OCI-LY7 (cell line): Measurements from ENCODE around the gene ID3. TPM values are rescaled to one million over a fixed set of nuclear protein-coding genes. Genes with fewer than 3 reads are reported as not detected.

Experiments
- BruUV-seq: library from RNA; stranded (reverse); fragments of 400-500 nt; replicated peaks from 2 replicates; lab custom pipeline; 2021; lab: Mats Ljungman, UMichigan
- CTCF ChIA-PET: fragments of 300-600 bp; sonication (Branson Sonifier 250); formaldehyde crosslinking; loops from one replicate; lab custom pipeline; 2022; ENCODE audit warnings: antibody characterized with exemption; ENCODE audit not compliant: unreplicated experiment; lab: Charles Lee
- POLR2A ChIA-PET: fragments of 300-600 bp; sonication (Branson Sonifier 250); formaldehyde crosslinking; loops from one replicate; lab custom pipeline; 2022; ENCODE audit warnings: antibody characterized with exemption; lab: Charles Lee
- DNase-seq: peaks from one replicate; pipeline ENCODE4 v3.0.0-alpha.2; 2015; ENCODE audit warnings: low spot score
- H2AFZ ChIP-seq: fragments of 200-600 bp; sonication (generic), shearing (Covaris generic); 2 replicates; pipeline ENCODE4 v1.6.1; 2014; ENCODE audit warnings: mild to moderate bottlenecking, antibody characterized with exemption, low read length, moderate library complexity
- H3K27ac ChIP-seq: fragments of 200-600 bp; sonication (generic); 2 replicates; pipeline ENCODE4 v1.5.1; 2014; ENCODE audit warnings: mixed run types, low read depth, mild to moderate bottlenecking, moderate library complexity, low read length, inconsistent platforms; ENCODE audit not compliant: poor library complexity, severe bottlenecking
- H3K36me3 ChIP-seq: fragments of 200-600 bp; sonication (generic); 2 replicates; pipeline ENCODE4 v1.6.1; 2014; ENCODE audit warnings: mild to moderate bottlenecking, antibody characterized with exemption, low read length, moderate library complexity, mixed read lengths; ENCODE audit not compliant: insufficient read depth
- H3K4me1 ChIP-seq: fragments of 200-600 bp; sonication (generic); 2 replicates; pipeline ENCODE4 v1.5.1; 2014; ENCODE audit warnings: mild to moderate bottlenecking, low read length; ENCODE audit not compliant: insufficient read depth, poor library complexity, severe bottlenecking
- H3K4me2 ChIP-seq: fragments of 200-600 bp; sonication (generic); 2 replicates; pipeline ENCODE4 v1.6.1; 2014; ENCODE audit warnings: mild to moderate bottlenecking, low read length
- H3K4me3 ChIP-seq: fragments of 200-600 bp; sonication (generic); 2 replicates; pipeline ENCODE4 v1.5.1; 2014; ENCODE audit warnings: mild to moderate bottlenecking, low read depth, low read length; ENCODE audit not compliant: poor library complexity, severe bottlenecking
- H3K79me2 ChIP-seq: fragments of 200-600 bp; sonication (generic); 2 replicates; pipeline ENCODE4 v1.6.1; 2016; ENCODE audit warnings: low read depth, mild to moderate bottlenecking, low read length, moderate library complexity, mixed read lengths; ENCODE audit not compliant: insufficient read depth
- H3K9me2 ChIP-seq: fragments of 200-600 bp; sonication (generic); 2 replicates; pipeline ENCODE4 v1.6.1; 2016; ENCODE audit warnings: mild to moderate bottlenecking, low read length, mixed read lengths; ENCODE audit not compliant: insufficient read depth
- H3K9me3 ChIP-seq: fragments of 200-600 bp; sonication (generic); 2 replicates; pipeline ENCODE4 v1.6.1; 2014; ENCODE audit warnings: mild to moderate bottlenecking, mixed run types, low read length, mixed read lengths
- H4K20me1 ChIP-seq: fragments of 200-600 bp; sonication (generic); 2 replicates; pipeline ENCODE4 v1.6.1; 2014; ENCODE audit warnings: mild to moderate bottlenecking, antibody characterized with exemption, low read length, moderate library complexity, mixed read lengths; ENCODE audit not compliant: insufficient read depth
- CTCF ChIP-seq: fragments of 200-600 bp; sonication (generic); conservative IDR thresholded peaks from 2 replicates; pipeline ENCODE4 v1.5.1; 2014; ENCODE audit warnings: mild to moderate bottlenecking, antibody characterized with exemption, low read length, moderate library complexity, mixed read lengths
- EZH2phosphoT487 ChIP-seq: fragments of 200-600 bp; sonication (generic); IDR thresholded peaks from 2 replicates; pipeline ENCODE4 v1.6.1; 2018; ENCODE audit warnings: low read depth, borderline replicate concordance, mild to moderate bottlenecking, mixed run types, antibody characterized with exemption, low read length, moderate library complexity, mixed read lengths
- intact Hi-C: fragments of 100-400 bp; cut with micrococcal nuclease; formaldehyde crosslinking; loops from one replicate; pipeline ENCODE4 v1.10.0; 2022; ENCODE audit not compliant: unreplicated experiment
- total RNA-seq, 2 experiments: library from RNA; depleted of rRNA in 1 of 2; stranded (reverse); fragments of >200 nt in 1 of 2; shearing (Covaris generic) in 1 of 2; gene quantifications; 2 replicates each; pipeline ENCODE4 v1.2.3, GENCODE V29; 2014 to 2022

ID3 gene
- total RNA-seq, 2 experiments from 2014 or later: 629 to 1,658 TPM

GRCh38 chr1:23553231-23554126, 5.8 kb downstream of the ID3 start:
- peak overlapping the region; percentile 86 for H3K27ac ChIP-seq
- H3K9me2 ChIP-seq: no peaks in the 10 kb centered on the region
- H3K36me3 ChIP-seq: peaks cover 20% of the 10 kb centered on the region
- peak overlapping the region; percentile 69 for H3K4me3 ChIP-seq
- H3K4me1 ChIP-seq: peaks cover 80% of the 10 kb centered on the region
- no peak overlapping the region for H2AFZ ChIP-seq
- intact Hi-C loops: loop anchor here (1.0 to 2.0 kb wide), 2 partner anchors 60 to 81 kb away; no protein-coding TSS in a partner anchor
- no peaks in the 10 kb centered on the region for H3K9me3 ChIP-seq
- ChIA-PET CTCF (interaction anchor here (0.5 to 1.5 kb wide), 3 partner anchors 8 to 99 kb away, joined by 3 to 5 read pairs (median 4); no protein-coding TSS in a partner anchor), POLR2A (interaction anchor here (0.8 to 12.1 kb wide), 14 partner anchors 8 to 112 kb away, joined by 3 to 259 read pairs (median 5); no protein-coding TSS in a partner anchor)
- peaks cover 11% of the 10 kb centered on the region for H4K20me1 ChIP-seq
- no peak for TF ChIP-seq CTCF
- H3K79me2 ChIP-seq: peaks cover 29% of the 10 kb centered on the region
- peak; percentile 68 for DNase-seq
- BruUV-seq: no TSS peak
- peak overlapping the region; percentile 98 for H3K4me2 ChIP-seq

- Histone ChIP-seq H3K36me3 (peaks cover 4% of the 10 kb centered on the region), H3K4me3 (peak overlapping the region; percentile 40), H3K9me2 (no peaks in the 10 kb centered on the region), H3K4me1 (peaks cover 92% of the 10 kb centered on the region), H3K4me2 (peak overlapping the region; percentile 64), H3K79me2 (peaks cover 12% of the 10 kb centered on the region; the same call in 1 of the 2 replicates), H3K9me3 (no peaks in the 10 kb centered on the region), H3K27ac (peak overlapping the region; percentile 84), H4K20me1 (no peaks in the 10 kb centered on the region), H2AFZ (peak overlapping the region; percentile 19; the same call in 1 of the 2 replicates)
- POLR2A ChIA-PET: interaction anchor here (0.6 to 5.1 kb wide), 12 partner anchors 8 to 356 kb away, joined by 3 to 57 read pairs (median 5); partner anchors contain the start of gene E2F2
- intact Hi-C loops: no loop called here
- BruUV-seq: no TSS peak
- TF ChIP-seq EZH2phosphoT487 (no peak), CTCF (0 out of 2 replicates have a peak, but pooled peaks have one; percentile 27)
- CTCF ChIA-PET: no interaction called here
- DNase-seq: peak; percentile 69
Observed at GRCh38 chr1:23551849-23552248, 7.5 kb downstream of the ID3 start.
